Endodermal cell (in vitro differentiated cells): ENCODE data around the gene NDRG3. TPM values are rescaled to one million over a fixed set of nuclear protein-coding genes. Genes with fewer than 3 reads are reported as not detected.

ENCODE experiments used
- DNase-seq: peaks from one replicate; pipeline ENCODE4 v3.0.0-alpha.2; 2017
- H3K27ac ChIP-seq: 2 replicates; pipeline ENCODE4 v1.5.1; 2013; ENCODE audit warnings: mild to moderate bottlenecking, low read depth, low read length, moderate library complexity
- H3K27me3 ChIP-seq: 2 replicates; pipeline ENCODE4 v1.6.1; 2013; ENCODE audit warnings: mild to moderate bottlenecking, low read length, moderate library complexity; ENCODE audit not compliant: insufficient read depth, control insufficient read depth, poor library complexity, severe bottlenecking
- H3K36me3 ChIP-seq: 2 replicates; pipeline ENCODE4 v1.7.0; 2013; ENCODE audit warnings: mild to moderate bottlenecking, low read length, moderate library complexity; ENCODE audit not compliant: control insufficient read depth, insufficient read depth
- H3K4me1 ChIP-seq: one replicate; pipeline ENCODE4 v1.7.0; 2013; ENCODE audit warnings: low read length; ENCODE audit not compliant: control insufficient read depth, insufficient read depth
- H3K4me3 ChIP-seq: 2 replicates; pipeline ENCODE4 v1.5.1; 2013; ENCODE audit warnings: mild to moderate bottlenecking, low read length, moderate library complexity
- H3K9ac ChIP-seq: 2 replicates; pipeline ENCODE4 v1.6.1; 2013; ENCODE audit warnings: mild to moderate bottlenecking, low read length, moderate library complexity; ENCODE audit not compliant: poor library complexity, severe bottlenecking; ENCODE audit errors: extremely low read depth
- H3K9me3 ChIP-seq: 2 replicates; pipeline ENCODE4 v1.6.1; 2013; ENCODE audit warnings: mild to moderate bottlenecking, low read length, moderate library complexity; ENCODE audit not compliant: control insufficient read depth
- H3K27ac Mint-ChIP-seq: 2 replicates; pipeline ENCODE4 v1.8.0; 2020; ENCODE audit warnings: mixed read lengths
- H3K27me3 Mint-ChIP-seq: 2 replicates; pipeline ENCODE4 v1.8.0; 2021; ENCODE audit warnings: mild to moderate bottlenecking, mixed read lengths; ENCODE audit not compliant: insufficient read depth
- H3K36me3 Mint-ChIP-seq: 2 replicates; pipeline ENCODE4 v1.8.0; 2020; ENCODE audit warnings: low read depth, mixed read lengths
- H3K4me1 Mint-ChIP-seq: 2 replicates; pipeline ENCODE4 v1.8.0; 2020; ENCODE audit warnings: mixed read lengths
- H3K4me3 Mint-ChIP-seq: 2 replicates; pipeline ENCODE4 v1.8.0; 2020; ENCODE audit warnings: mild to moderate bottlenecking, moderate library complexity, mixed read lengths
- H3K9me3 Mint-ChIP-seq: 2 replicates; pipeline ENCODE4 v1.8.0; 2020; ENCODE audit warnings: mild to moderate bottlenecking, mixed read lengths
- CTCF ChIP-seq: fragments of 200-600 bp; sonication (generic); conservative IDR thresholded peaks from 2 replicates; pipeline ENCODE4 v1.5.0; 2021; ENCODE audit warnings: antibody characterized with exemption, mild to moderate bottlenecking
- WGBS, 2 experiments: methylation state at CpG; one replicate each; pipeline versions ENCODE4 v1.1.5 to v1.1.7; 2013; ENCODE audit warnings: missing lambda C conversion rate in 2 of 2, mixed read lengths in 1 of 2; ENCODE audit not compliant: insufficient coverage in 1 of 2, insufficient read length in 1 of 2; 5-methylcytosine and 5-hydroxymethylcytosine counted together
- total RNA-seq, 2 donors: library from RNA; stranded (reverse); fragmentation: NEBNext Ultra II Directional in 1 of 2; extraction: Animal tissue kit (Norgen Biotek cat#: 25700) in 1 of 2; gene quantifications; 2 replicates in 1 of 2; 3 replicates in 1 of 2; pipeline ENCODE4 v1.2.1, GENCODE V29; 2021

Gene NDRG3
- total RNA-seq, 2 donors from 2014 or later = 24.6 to 26.1 TPM

- Histone ChIP-seq H3K4me1 (no peaks in the 10 kb centered on the region), H3K36me3 (peaks cover 5% of the 10 kb centered on the region), H3K27me3 (no peaks in the 10 kb centered on the region), H3K9ac (no peak overlapping the region), H3K9me3 (no peaks in the 10 kb centered on the region), H3K4me3 (no peak overlapping the region), H3K27ac (no peak overlapping the region)
- Mint-ChIP-seq H3K27ac (no peak overlapping the region), H3K27me3 (no peaks in the 10 kb centered on the region), H3K4me1 (no peaks in the 10 kb centered on the region), H3K36me3 (peaks cover 10% of the 10 kb centered on the region), H3K9me3 (no peaks in the 10 kb centered on the region), H3K4me3 (no peak overlapping the region)
- DNase-seq = no peak
- 90 to 100% methylated on average over 2 to 3 of the region's 3 CpGs for WGBS, 2 experiments
- no peak for TF ChIP-seq CTCF
These were observed 58.0 kb downstream of the NDRG3 start for GRCh38 chr20:36687850-36688249.

GRCh38 chr20:36686944-36687343, 58.9 kb downstream of the NDRG3 start:
- WGBS, 2 experiments = 93 to 100% methylated on average over 2 to 4 of the region's 4 CpGs

GRCh38 chr20:36686504-36686903, 59.4 kb downstream of the NDRG3 start:
- 100% methylated on average over 2 of the region's 2 CpGs; no CpG with 5 or more reads in 1 of the 2 experiments for WGBS, 2 experiments
- no peaks in the 10 kb centered on the region for H3K4me1 ChIP-seq
- peaks cover 5% of the 10 kb centered on the region for H3K36me3 ChIP-seq
- no peaks in the 10 kb centered on the region for H3K4me1 Mint-ChIP-seq
- DNase-seq = no peak
- H3K36me3 Mint-ChIP-seq = peaks cover 16% of the 10 kb centered on the region
- H3K4me3 Mint-ChIP-seq = no peak overlapping the region
- H3K9ac ChIP-seq = no peak overlapping the region
- no peak overlapping the region for H3K27ac ChIP-seq
- H3K9me3 Mint-ChIP-seq = no peaks in the 10 kb centered on the region
- H3K4me3 ChIP-seq = no peak overlapping the region
- TF ChIP-seq CTCF = no peak
- no peaks in the 10 kb centered on the region for H3K27me3 ChIP-seq
- no peaks in the 10 kb centered on the region for H3K9me3 ChIP-seq
- H3K27ac Mint-ChIP-seq = no peak overlapping the region
- no peaks in the 10 kb centered on the region for H3K27me3 Mint-ChIP-seq

More at GRCh38 chr20:36686944-36687343, 58.9 kb downstream of the NDRG3 start:
- H3K9me3 ChIP-seq = no peaks in the 10 kb centered on the region
- H3K36me3 ChIP-seq = peaks cover 5% of the 10 kb centered on the region
- H3K4me1 ChIP-seq = no peaks in the 10 kb centered on the region
- H3K27ac ChIP-seq = no peak overlapping the region
- no peak for TF ChIP-seq CTCF
- H3K36me3 Mint-ChIP-seq = peaks cover 16% of the 10 kb centered on the region
- H3K27me3 Mint-ChIP-seq = no peaks in the 10 kb centered on the region
- no peaks in the 10 kb centered on the region for H3K4me1 Mint-ChIP-seq
- no peak overlapping the region for H3K27ac Mint-ChIP-seq
- no peak overlapping the region for H3K4me3 Mint-ChIP-seq
- no peaks in the 10 kb centered on the region for H3K27me3 ChIP-seq
- DNase-seq = no peak
- H3K9me3 Mint-ChIP-seq = no peaks in the 10 kb centered on the region
- no peak overlapping the region for H3K4me3 ChIP-seq
- no peak overlapping the region for H3K9ac ChIP-seq
